Posterior cingulate gyrus (tissue), 11 donors: Measurements from ENCODE around the gene CTNNA1.

Experiments
- DNase-seq, 10 donors: peaks; one replicate each; pipeline versions ENCODE4 v3.0.0 to v3.0.0-alpha.2; 2020 to 2021; ENCODE audit warnings: mixed read lengths in 3 of 10
- intact Hi-C: fragments of 100-400 bp; cut with DNase I; formaldehyde crosslinking; loops from one replicate; pipeline ENCODE4 v1.15.1; 2023

The CTNNA1 gene

GRCh38 chr5:138876811-138877210 lies 123.6 kb downstream of the CTNNA1 start:
- intact Hi-C loops = loop anchor here (5.0 to 10.0 kb wide), 2 partner anchors 48 to 385 kb away; no protein-coding TSS in a partner anchor
- DNase-seq = no peak

- no peak for DNase-seq
- intact Hi-C loops = loop anchor here (5.0 to 10.0 kb wide), 2 partner anchors 46 to 384 kb away; no protein-coding TSS in a partner anchor
These were observed 125.4 kb downstream of the CTNNA1 start for GRCh38 chr5:138878437-138879235.

DNA sequence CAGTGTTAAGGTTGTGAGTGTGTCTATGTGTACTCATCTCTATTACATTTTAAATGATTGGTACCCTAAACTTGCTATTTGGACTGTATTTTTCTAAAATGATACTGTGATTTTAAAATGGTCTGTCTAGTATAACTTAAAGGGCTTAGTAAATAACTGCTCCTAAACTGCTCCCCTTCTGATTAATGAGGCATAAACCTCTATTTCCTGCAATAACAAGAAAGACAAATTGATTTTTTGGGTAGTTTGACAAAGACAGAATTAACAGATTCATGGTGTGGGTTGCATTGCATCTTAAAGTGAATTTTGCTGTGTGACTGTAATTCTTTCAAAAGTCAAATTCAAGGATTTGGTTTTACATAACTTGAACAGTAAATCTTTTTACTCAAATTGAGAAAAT lies 130.0 kb downstream of the CTNNA1 start:
- DNase-seq = no peak
- intact Hi-C loops = no loop called here

GRCh38 chr5:138884094-138884493 lies 130.9 kb downstream of the CTNNA1 start:
- intact Hi-C loops = no loop called here
- no peak for DNase-seq

DNA sequence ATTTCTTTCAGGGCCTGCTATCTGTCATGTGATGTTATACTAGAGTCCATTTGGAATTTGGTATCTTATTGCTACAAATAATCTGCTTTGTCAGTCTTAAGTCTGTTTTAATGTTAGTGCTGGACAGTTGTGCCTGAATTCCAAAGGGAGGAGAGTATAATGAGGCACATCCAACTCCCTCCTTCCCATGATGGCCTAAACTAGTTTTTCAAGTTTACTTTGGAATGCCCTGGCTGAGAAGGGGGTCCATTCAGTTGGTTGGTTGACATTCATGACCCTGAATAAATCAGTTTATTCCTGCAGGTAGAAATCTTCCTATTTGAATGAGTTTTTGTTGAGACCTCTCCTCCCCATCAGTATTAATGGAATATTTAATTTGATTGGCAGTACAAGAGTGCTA lies 131.3 kb downstream of the CTNNA1 start:
- intact Hi-C loops = no loop called here
- no peak for DNase-seq

GRCh38 chr5:138889994-138890393 lies 136.8 kb downstream of the CTNNA1 start:
- no peak for DNase-seq
- intact Hi-C loops = no loop called here

DNA sequence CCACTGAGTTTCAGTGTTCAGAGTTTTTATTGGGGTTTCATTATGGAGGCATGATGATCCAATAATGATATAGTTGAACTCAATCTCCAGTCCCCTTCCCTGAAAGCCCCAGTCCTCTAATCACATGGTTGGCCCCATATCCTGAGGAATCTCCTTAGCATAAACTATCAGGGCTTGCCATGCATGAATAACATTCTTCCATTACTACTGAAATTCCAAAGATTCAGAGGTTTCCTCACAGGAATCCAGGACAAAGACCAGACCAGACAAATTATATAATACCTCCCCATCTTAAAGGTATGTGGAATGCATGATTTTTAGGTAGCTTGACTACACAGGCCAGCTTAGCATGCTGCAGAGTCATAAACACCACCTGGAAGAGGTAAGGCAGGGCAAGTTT lies 137.4 kb downstream of the CTNNA1 start:
- intact Hi-C loops = no loop called here

GRCh38 chr5:138895918-138896317 lies 142.7 kb downstream of the CTNNA1 start:
- no peak for DNase-seq
- intact Hi-C loops = no loop called here

More for the DNA sequence above, 137.4 kb downstream of the CTNNA1 start:
- DNase-seq = no peak

- no peak for DNase-seq
These were observed 145.1 kb downstream of the CTNNA1 start for GRCh38 chr5:138898299-138898698.

DNA sequence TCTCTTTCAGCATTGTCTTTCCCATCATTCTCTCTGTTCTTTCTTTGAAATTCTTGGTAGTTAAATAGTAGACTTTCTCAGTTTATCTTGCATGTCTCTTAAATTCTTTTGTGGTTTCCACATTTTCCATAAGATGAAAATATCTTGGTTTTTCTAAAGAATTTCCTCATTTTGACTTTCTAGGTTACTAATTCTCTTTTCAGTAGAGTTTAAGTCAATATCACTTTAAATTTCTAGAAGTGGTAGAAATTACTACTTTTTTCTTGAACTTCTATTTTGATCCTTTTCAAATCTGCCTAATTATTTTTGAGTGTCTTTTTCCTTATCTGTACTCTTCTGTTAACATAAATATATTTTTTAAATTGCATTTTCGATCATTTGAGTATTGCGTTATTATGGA lies 145.5 kb downstream of the CTNNA1 start:
- no peak for DNase-seq
- intact Hi-C loops = no loop called here

More at GRCh38 chr5:138898299-138898698, 145.1 kb downstream of the CTNNA1 start:
- intact Hi-C loops = no loop called here

DNA sequence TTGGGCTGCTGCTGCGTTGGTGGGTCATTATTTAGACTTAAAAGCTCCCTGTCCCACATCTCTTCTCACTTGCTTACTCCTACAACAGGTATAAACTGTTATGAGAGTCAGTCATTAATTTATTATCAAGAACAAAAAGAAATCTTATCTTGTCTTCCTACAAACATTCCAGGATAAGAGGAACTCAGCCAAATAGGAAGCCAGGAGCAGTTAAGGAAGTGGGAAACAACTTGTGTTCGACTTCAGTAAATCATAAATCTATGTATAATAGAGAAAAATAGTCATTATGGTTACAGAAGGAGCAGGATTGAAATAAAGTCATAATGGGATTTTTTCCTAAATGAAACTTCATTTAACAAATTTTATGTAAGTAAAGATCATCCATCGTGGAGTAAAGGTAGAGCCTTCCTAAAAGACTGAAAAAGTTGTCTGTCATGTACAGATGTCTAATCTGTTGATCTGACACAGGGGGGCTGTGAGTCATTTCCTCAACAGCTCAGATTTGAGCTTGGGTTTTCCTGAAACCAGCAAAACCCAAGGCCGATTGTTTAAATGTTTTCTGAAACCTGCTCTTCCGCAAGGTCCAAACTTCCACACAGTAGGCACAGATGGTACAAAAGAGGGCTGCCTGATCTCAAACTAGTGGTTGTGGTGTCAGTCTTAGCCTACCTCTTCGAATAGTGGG lies 147.2 kb downstream of the CTNNA1 start:
- intact Hi-C loops = no loop called here
- DNase-seq = no peak

- no peak for DNase-seq
- intact Hi-C loops = no loop called here
These were observed 148.5 kb downstream of the CTNNA1 start for GRCh38 chr5:138901716-138902115.

DNA sequence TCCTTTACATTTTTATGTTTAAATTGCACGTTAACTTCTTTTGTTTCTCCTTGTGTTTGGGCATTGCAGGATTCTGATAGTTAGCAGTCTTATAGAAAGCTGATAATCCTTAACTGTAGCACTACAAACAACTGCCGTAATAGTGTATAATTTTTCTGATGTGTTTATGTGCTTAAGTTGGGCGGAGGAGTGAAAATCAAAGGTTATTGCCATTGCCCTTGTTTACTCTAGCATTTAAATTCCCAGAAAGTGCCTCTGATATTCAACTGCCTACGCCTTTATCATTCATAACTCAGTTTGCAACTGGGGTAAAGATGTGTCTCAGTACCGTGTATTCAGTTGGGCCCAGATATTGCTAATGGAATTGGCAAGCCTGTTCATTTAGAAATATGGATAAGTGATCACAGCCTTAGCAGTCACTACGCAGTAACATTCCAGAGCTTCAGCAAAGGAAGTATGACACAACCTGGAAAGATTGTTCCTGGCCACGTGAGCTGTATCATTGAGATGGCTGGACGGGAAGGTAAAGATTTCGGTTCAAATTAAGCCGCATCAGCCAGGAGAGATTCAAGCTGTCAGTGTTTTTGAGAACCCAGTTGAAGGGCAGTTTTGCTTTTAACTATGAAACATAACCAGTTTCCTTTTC lies 150.0 kb downstream of the CTNNA1 start:
- intact Hi-C loops = no loop called here
- DNase-seq = no peak

DNA sequence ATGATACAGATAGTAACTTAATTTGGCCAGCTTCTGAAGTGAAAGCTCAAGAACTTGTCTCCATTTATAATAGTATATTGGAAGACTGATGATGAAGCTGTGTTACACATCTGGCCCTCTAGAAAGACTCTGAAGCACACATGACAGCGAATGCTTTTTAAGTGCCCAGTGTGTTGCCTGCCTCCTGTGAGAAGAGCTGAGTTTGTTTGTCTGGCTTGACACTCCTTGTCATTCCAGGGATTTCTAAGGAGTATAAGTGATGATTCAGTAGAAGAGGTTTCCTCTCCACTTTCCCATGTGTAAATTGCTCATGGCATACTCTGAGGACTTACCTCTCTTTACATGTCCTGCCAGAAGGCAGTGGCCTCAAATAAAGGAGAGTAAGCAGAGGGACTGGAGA lies 152.3 kb downstream of the CTNNA1 start:
- no peak for DNase-seq
- intact Hi-C loops = no loop called here

- no peak for DNase-seq
- intact Hi-C loops = loop anchor here (10.0 kb wide), 1 partner anchor 265 kb away; no protein-coding TSS in a partner anchor
These were observed 156.5 kb downstream of the CTNNA1 start for GRCh38 chr5:138909734-138910133.

- no peak for DNase-seq
- intact Hi-C loops = loop anchor here (10.0 kb wide), 1 partner anchor 266 kb away; no protein-coding TSS in a partner anchor
These were observed 157.4 kb downstream of the CTNNA1 start for GRCh38 chr5:138910546-138911185.

DNA sequence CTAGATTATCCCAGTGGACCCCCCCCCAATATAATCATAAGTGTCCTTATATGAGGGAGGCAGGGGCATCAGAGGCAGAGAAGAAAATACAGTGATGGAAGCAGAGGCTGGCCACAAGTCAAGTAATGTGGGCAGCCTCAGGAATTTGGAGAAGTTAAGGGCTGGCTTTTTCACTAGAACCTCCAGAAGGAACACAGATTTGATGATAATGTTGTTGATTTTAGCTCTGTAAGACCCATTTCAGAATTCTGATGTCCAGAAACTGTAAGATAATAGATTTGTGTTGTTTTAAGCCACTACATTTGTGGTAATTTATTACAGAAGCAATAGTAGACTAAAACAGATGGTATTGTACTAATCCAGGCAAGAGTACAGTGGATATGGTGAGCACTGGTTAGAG lies 158.2 kb downstream of the CTNNA1 start:
- intact Hi-C loops = loop anchor here (10.0 kb wide), 1 partner anchor 267 kb away; no protein-coding TSS in a partner anchor
- no peak for DNase-seq

DNA sequence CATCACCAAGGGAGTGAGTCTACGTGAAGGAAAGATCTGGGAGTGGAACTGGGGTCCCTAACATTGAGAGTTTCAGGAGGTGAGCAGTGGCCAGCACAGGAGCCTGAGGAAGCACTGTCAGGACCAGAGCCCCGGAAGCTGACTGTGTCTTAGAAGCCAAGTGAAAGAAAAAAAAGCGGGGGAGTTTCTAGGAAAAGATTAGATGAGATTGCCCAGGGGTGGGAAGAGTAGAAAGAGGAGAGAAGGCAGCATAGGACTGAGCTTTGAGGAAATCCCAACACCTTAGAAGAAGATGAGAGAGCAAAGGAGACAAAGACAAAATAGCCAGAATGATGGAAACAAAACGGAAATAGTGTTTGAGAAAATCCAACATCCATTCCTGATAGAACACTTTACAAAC lies 158.9 kb downstream of the CTNNA1 start:
- DNase-seq = no peak
- intact Hi-C loops = loop anchor here (10.0 kb wide), 1 partner anchor 267 kb away; no protein-coding TSS in a partner anchor

- intact Hi-C loops = loop anchor here (10.0 kb wide), 1 partner anchor 269 kb away; no protein-coding TSS in a partner anchor
- no peak for DNase-seq
These were observed 160.5 kb downstream of the CTNNA1 start for GRCh38 chr5:138913773-138914172.

DNA sequence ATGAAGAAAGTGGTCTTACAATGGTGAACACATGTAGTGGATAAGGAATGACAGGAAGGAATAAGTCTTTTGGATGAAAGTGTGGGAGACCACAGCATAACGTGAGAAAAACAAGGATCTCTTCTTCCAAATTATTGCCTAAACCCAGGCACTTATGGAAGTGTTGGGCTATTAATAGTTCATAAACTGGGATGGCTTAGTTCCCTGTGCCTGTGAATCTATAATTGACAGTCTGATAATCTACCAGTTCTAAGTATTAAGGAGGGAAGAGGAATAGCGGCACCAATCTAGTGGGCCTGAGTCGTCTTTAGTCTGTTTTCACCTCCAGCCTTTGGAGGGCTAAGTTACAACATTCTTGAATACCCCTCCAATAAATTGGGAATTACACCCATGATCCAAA lies 161.1 kb downstream of the CTNNA1 start:
- no peak for DNase-seq
- intact Hi-C loops = loop anchor here (10.0 kb wide), 1 partner anchor 270 kb away; no protein-coding TSS in a partner anchor
